Stimulated activated CD8-positive, alpha-beta memory T cell treated with anti-CD3 and anti-CD28 coated beads, Interleukin-12 subunit alpha, Interleukin-12 subunit beta, amount 100 ng/mL, for 24 hours (primary cell): ENCODE results near the gene ARHGDIA.
"Not testable (repeated sequence)": the region's sequence is repeated elsewhere in the genome, so short reads cannot be mapped to it uniquely, and the experiment has no call there.

Experiments
- DNase-seq: peaks from one replicate; pipeline ENCODE4 v3.0.0-alpha.2; 2020; ENCODE audit errors: extremely low read depth

The ARHGDIA gene

GRCh38 chr17:81870981-81871386 is at the start of gene ARHGDIA:
Gene ARHGDIA, minus strand, starts transcription at chr17:81871337. Its CDS starts 1,407 bp downstream, at chr17:81869930.
- DNase-seq, result no peak

DNA sequence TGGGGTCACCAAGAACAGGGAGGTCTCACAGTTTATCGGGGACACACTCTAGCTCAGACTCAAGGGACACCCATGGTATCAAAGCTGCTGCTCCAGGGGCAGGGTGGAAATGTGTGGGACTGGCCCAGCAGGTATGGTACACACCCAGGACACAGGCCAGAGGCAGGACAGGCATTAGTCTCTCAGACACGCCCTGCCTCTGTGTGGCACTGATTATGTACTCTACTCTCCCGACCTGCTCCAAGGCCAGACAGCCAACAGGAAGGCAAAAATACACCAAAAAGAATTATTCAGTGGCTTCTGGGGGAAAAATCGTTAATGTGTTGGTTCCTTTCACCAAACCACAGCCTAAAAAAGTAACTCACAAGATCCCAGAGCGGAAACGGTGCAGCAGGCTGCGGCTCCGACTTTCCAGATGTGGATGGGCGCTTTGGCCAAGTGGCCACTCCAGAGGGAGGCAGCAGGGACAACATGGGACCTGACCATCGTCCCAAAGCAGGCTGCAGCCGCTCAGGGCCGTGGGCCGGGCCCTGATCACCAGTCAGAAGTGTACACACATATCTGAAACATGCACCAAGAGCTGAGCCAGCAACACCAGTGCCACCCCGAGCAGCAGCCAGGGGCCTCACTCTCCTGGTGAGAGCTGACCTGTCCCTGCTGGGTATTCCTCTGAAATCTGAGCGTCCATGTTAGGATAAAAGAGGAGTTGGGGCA is 47.9 kb upstream of the ARHGDIA start:
- no peak for DNase-seq

- DNase-seq, result not testable (repeated sequence)
Measured at GRCh38 chr17:81918333-81918669, 47.2 kb upstream of the ARHGDIA start.

- DNase-seq, result peak; percentile 58
Measured at GRCh38 chr17:81917565-81918332, 46.6 kb upstream of the ARHGDIA start, which contains the start of gene SIRT7. Gene SIRT7, minus strand, starts transcription at chr17:81918176. Its CDS starts 45 bp downstream, at chr17:81918131.

DNA sequence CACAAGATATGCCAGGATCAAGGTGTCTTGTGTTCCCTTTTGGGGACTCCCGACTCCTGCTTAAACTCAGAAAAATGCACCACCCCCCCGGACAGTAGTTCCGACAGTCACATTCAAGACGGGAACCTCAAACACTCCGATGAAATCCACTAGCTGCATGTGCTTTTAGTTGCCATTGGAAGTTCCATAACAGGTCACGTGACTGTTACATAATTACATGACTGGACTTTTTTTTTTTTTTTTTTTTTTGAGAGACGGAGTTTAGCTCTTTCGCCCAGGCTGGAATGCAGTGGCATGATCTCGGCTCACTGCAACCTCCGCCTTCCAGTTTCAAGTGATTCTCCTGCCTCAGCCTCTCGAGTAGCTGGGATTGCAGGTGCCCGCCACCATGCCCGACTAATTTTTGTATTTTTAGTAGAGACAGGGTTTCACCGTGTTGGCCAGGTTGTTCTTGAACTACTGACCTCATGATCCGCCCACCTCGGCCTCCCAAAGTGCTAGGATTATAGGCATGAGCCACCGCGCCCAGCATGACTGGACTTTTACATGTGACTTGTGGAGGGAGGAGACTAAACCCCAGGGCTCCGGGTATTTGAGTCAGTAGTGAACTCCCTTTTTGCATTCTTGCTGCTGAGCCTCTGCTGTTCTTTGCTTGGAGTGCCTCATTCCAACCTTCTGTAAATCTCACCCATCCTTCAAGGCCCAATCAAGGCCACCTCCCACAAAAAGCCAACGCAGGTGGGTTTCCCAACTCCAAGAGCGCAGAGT is 45.3 kb upstream of the ARHGDIA start:
- DNase-seq, result no peak

DNA sequence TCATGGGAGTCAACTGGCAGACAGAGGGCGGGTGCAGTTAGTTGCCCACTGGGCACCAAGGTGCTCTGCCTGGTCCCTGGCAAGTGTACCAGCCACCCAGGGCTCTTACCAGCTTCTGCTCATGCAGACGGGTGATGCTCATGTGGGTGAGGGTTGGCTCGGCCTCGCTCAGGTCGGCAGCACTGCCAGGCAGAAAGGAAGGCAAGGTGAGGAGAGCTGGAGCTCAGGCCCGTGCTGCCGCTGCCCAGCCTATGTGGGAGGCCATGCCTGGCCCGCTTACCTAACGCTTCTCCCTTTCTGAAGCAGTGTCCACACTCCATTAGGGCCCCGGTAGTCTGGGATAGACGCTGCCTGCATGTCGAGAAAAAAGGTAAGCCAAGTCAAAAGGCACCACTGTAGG is 44.2 kb upstream of the ARHGDIA start:
- DNase-seq, result no peak

GRCh38 chr17:81914103-81914850 is 43.1 kb upstream of the ARHGDIA start:
- DNase-seq, result no peak

DNA sequence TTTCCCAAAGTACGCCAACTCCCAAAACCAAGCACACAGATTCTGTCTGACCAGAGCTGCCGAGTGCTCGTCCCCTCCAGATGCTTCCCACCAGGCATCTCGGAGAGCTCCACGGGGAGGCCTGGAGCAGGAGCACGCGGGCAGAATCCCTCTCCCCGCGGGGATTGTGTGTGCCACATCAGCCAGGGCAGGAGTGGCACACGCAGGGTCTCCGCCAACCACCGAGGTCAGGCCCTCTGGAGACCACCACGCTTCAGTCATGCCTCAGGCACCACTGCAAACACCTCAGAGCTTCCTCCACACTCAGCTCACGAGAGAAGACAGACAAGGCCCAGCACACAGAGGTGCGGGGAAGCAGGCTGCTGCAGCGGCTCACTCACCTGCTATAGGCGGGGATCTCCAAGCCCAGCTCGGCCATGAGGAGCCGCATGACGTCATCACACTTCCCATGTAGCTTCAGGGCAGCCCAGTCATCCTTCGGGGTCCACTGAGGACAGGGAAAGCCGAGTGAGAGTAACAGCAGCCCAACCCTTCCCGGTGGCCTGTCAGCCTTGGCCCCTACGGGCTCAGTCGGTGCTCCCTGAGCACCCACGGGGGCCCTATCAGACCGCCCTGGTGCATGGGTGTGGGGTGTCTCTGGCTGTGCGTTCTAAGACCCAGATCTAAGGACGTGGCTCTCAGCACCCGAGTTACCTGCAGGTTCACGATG is 42.4 kb upstream of the ARHGDIA start:
- no peak for DNase-seq

DNA sequence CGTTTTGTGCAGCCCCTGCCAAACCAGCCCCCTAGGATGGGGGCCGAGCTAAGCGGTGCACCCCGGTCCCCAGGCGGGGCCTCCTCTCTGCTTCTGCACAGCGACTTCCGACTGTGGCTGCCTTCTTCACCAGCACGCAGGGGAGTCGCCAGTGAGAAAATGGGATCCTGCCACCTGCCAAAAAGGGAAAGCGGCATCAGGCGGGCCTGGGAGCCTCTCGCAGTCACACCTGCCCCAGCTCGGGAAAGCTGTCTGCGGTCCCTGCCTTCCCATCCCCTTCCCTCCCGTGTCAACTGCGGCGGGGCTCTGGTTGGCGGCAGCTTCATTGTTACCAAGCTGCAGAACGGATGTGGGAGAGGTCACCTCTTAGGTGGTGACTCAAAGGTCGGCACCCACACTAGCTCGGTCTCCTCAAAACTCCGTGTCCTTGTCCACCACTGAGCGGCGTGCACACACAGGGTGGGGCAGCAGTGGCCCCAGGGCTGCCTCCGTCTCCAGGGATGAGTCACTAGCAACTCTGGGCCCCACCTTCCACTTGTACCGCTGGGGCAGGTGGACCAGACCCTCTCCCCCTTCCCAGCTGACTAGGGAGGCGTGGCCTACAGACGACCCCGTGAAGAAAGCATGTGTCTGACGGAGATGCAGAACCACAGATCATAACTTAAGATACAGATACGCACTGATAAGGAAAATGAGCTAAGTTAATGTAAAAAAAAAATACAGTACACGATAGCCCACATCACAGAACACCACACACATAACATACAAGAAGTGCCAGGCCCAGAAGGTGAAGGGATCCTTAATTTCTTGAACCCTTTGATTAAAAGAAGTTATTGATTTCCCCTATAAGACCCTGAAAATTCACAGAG is 41.5 kb upstream of the ARHGDIA start:
- no peak for DNase-seq

DNA sequence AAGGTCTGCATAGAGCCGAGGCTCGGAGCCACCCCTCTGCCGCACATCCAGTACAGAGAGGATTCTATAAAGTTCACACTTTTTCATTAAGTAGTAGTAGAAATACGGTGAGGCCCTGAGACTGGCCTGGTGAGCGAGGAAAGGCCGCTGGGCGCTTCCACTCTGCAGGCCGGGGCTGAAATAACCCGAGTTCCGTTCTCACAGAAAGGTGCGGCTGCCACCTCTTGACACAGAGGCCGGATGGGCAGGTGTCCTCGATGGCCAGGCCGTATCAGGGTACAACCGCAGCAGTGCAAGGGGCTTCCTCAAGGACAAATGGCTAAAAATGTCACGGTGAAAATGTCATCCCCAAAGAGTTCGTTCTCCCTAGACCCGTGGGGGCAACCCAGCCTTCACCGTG is 40.8 kb upstream of the ARHGDIA start:
- DNase-seq, result no peak

DNA sequence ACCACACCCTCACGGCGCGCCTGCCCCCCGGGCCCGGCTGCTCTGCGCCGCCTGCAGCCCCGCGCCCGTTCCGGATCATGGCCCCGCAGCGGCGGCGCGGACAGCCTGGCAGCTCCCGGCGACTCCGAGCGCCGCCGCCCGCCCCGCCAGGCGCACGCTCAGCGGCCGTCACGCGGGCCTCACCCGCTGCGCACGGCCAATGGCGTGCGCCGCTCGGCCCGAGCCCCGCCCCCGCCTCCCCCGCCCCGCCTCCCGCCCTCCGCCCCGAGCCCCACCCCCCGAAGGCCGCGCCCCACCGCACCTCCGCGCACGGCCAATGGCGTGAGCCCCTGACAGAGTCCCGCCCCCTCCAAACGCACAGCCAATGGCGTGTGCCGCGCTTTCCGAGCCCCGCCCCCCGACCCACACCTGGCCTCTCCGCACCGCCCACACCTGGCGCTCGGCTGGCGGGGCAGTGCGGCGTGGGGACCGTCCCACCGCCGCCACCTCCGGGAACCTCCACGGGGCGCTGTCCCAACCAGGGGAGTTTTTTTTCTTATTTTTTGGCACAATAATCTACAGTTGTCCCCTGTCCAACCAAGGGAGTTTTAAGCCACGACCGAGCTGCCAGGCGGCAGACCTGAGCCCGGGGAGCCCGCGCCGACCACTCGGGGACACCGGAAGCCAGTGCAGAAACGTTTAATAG is 40.3 kb upstream of the ARHGDIA start, which contains the start of gene PCYT2:
Gene PCYT2, minus strand, starts transcription at position 123 of the 685 bp plus-strand sequence. Its CDS starts 44 bp downstream, at position 79.
- DNase-seq, result peak; percentile 82

- DNase-seq, result no peak
Measured at GRCh38 chr17:81910840-81911276, 39.7 kb upstream of the ARHGDIA start.

- no peak for DNase-seq
Measured at GRCh38 chr17:81909966-81910839, 39.1 kb upstream of the ARHGDIA start.

GRCh38 chr17:81909231-81909630 is 38.1 kb upstream of the ARHGDIA start:
- no peak for DNase-seq

- DNase-seq, result no peak
Measured at GRCh38 chr17:81908793-81909192, 37.7 kb upstream of the ARHGDIA start.

DNA sequence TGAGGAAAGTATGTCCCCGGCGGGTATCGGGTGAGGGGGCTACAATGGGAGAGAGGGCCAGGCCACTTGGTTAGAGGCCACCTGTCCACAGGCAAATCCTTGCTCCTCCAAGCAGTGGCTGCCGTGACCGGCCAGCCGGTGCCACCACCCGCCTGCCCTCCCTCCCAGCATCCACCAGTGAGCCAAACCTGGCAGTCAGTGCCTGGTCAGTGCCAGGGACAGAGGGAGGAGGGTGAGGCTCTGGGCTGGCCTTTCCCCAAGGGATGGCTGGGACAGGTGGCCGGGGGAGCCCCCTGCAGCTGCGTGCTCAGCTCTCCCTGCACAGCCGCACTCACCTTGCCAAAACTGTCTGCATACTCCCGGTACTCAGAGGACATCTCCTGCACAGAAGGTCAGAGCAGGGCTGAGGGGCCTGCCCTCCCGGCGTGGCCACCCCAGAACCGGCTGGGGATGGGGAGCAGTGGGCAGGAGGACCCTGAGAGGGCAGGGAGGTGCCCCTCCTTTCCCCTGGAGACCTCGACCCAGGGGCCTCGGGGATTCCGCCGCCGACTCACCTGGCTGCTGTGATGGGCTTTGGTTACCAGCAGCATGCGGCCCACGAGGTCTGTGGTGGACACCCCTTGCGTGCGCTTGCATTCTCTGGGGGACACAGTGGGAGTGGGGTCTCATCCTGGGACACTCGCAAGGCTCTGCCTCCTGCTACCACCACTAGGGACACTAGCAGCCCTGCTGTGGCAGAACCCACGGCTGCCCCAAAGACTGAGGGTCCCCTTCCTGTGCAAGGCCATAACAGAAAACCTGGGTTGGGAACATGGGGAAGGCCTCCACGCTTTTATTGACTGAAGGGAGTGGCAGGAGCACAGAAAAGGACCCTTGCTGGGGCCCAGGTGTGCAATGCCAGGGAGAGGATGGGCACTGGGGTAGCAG is 36.3 kb upstream of the ARHGDIA start:
- no peak for DNase-seq
